Loucy (cell line): ENCODE data around the gene MEOX1.

Experiments used
- H2AFZ ChIP-seq: fragments of 200-600 bp; sonication (generic); 2 replicates; pipeline ENCODE4 v1.6.0; 2016; ENCODE audit warnings: antibody characterized with exemption, mild to moderate bottlenecking, low read length, moderate library complexity
- H3F3A ChIP-seq: fragments of 200-600 bp; 2 replicates; pipeline ENCODE4 v1.6.0; 2016; ENCODE audit warnings: antibody characterized with exemption, low read depth, mild to moderate bottlenecking
- H3K27me3 ChIP-seq: fragments of 200-600 bp; sonication (generic); 2 replicates; pipeline ENCODE4 v1.6.1; 2014; ENCODE audit warnings: low read length, mild to moderate bottlenecking; ENCODE audit not compliant: insufficient read depth, poor library complexity, severe bottlenecking
- H3K36me3 ChIP-seq: fragments of 200-600 bp; sonication (generic); 2 replicates; pipeline ENCODE4 v1.6.1; 2016; ENCODE audit warnings: low read length; ENCODE audit not compliant: insufficient read depth
- H3K4me1 ChIP-seq: fragments of 200-600 bp; sonication (generic); 2 replicates; pipeline ENCODE4 v1.5.1; 2014; ENCODE audit warnings: low read length, mild to moderate bottlenecking; ENCODE audit not compliant: insufficient read depth, poor library complexity, severe bottlenecking
- H3K4me2 ChIP-seq: fragments of 200-600 bp; sonication (generic); 2 replicates; pipeline ENCODE4 v1.6.0; 2014; ENCODE audit warnings: antibody characterized with exemption, low read length, low read depth, mild to moderate bottlenecking; ENCODE audit not compliant: poor library complexity, severe bottlenecking
- H3K4me3 ChIP-seq: fragments of 200-600 bp; sonication (generic); 2 replicates; pipeline ENCODE4 v1.5.1; 2014; ENCODE audit warnings: low read length, mild to moderate bottlenecking, mixed read lengths; ENCODE audit not compliant: poor library complexity, severe bottlenecking
- H3K79me2 ChIP-seq: fragments of 200-600 bp; sonication (generic); 2 replicates; pipeline ENCODE4 v1.6.1; 2014; ENCODE audit warnings: low read length; ENCODE audit not compliant: insufficient read depth
- H3K9ac ChIP-seq: fragments of 200-600 bp; sonication (generic); 2 replicates; pipeline ENCODE4 v1.6.0; 2014; ENCODE audit warnings: mild to moderate bottlenecking, low read depth, low read length, moderate library complexity; ENCODE audit not compliant: poor library complexity, severe bottlenecking
- H3K9me2 ChIP-seq: fragments of 200-600 bp; sonication (generic); replicated peaks from 2 replicates; pipeline ENCODE4 v1.6.1; 2016; ENCODE audit warnings: low read depth, low read length, mixed read lengths
- H3K9me3 ChIP-seq: fragments of 200-600 bp; sonication (generic); 2 replicates; pipeline ENCODE4 v1.6.1; 2014; ENCODE audit warnings: mild to moderate bottlenecking, antibody characterized with exemption, low read length, low read depth; ENCODE audit not compliant: insufficient read depth
- H4K20me1 ChIP-seq: fragments of 200-600 bp; sonication (generic); 2 replicates; pipeline ENCODE4 v1.6.0; 2014; ENCODE audit warnings: antibody characterized with exemption, low read length, mild to moderate bottlenecking; ENCODE audit not compliant: insufficient read depth, poor library complexity, severe bottlenecking
- CTCF ChIP-seq: fragments of 200-600 bp; sonication (generic); conservative IDR thresholded peaks from 2 replicates; pipeline ENCODE4 v1.5.1; 2014; ENCODE audit warnings: mild to moderate bottlenecking, antibody characterized with exemption, low read length
- EZH2phosphoT487 ChIP-seq: fragments of 200-600 bp; IDR thresholded peaks from 2 replicates; pipeline ENCODE4 v1.6.1; 2018; ENCODE audit warnings: antibody characterized with exemption, mild to moderate bottlenecking, moderate library complexity, borderline replicate concordance

Gene MEOX1

GRCh38 chr17:43644081-43644480 is 17.6 kb downstream of the MEOX1 start:
- Histone ChIP-seq H3K36me3 (no peaks in the 10 kb centered on the region), H3K4me1 (no peaks in the 10 kb centered on the region), H3K27me3 (no peaks in the 10 kb centered on the region), H3K4me3 (no peak overlapping the region), H2AFZ (no peak overlapping the region), H3K9ac (no peak overlapping the region), H3K4me2 (no peak overlapping the region), H3K9me2 (no peaks in the 10 kb centered on the region), H3F3A (no peaks in the 10 kb centered on the region), H3K9me3 (no peaks in the 10 kb centered on the region), H3K79me2 (no peaks in the 10 kb centered on the region), H4K20me1 (no peaks in the 10 kb centered on the region)
- TF ChIP-seq EZH2phosphoT487, result no peak
- TF ChIP-seq CTCF, result no peak

GRCh38 chr17:43641416-43641815 is 20.3 kb downstream of the MEOX1 start:
- Histone ChIP-seq H3F3A (no peaks in the 10 kb centered on the region), H3K4me2 (no peak overlapping the region), H3K9me3 (no peaks in the 10 kb centered on the region), H3K4me1 (no peaks in the 10 kb centered on the region), H3K9me2 (no peaks in the 10 kb centered on the region), H3K79me2 (no peaks in the 10 kb centered on the region), H2AFZ (no peak overlapping the region), H3K36me3 (no peaks in the 10 kb centered on the region), H4K20me1 (no peaks in the 10 kb centered on the region), H3K9ac (no peak overlapping the region), H3K27me3 (no peaks in the 10 kb centered on the region), H3K4me3 (no peak overlapping the region)
- TF ChIP-seq EZH2phosphoT487, result no peak
- no peak for TF ChIP-seq CTCF

- no peak overlapping the region for H2AFZ ChIP-seq
These were observed 21.1 kb downstream of the MEOX1 start for GRCh38 chr17:43640491-43641252.

More at GRCh38 chr17:43640491-43641252, 21.1 kb downstream of the MEOX1 start:
- H3K9ac ChIP-seq, result no peak overlapping the region
- no peak overlapping the region for H3K4me2 ChIP-seq
- H3K9me2 ChIP-seq, result no peaks in the 10 kb centered on the region
- H3F3A ChIP-seq, result no peaks in the 10 kb centered on the region
- TF ChIP-seq CTCF (no peak), EZH2phosphoT487 (no peak)
- H3K4me1 ChIP-seq, result no peaks in the 10 kb centered on the region
- H3K4me3 ChIP-seq, result no peak overlapping the region
- H3K79me2 ChIP-seq, result no peaks in the 10 kb centered on the region
- no peaks in the 10 kb centered on the region for H4K20me1 ChIP-seq
- H3K9me3 ChIP-seq, result no peaks in the 10 kb centered on the region
- no peaks in the 10 kb centered on the region for H3K27me3 ChIP-seq
- H3K36me3 ChIP-seq, result no peaks in the 10 kb centered on the region
